ENCODE data around the gene EVC.

DNA sequence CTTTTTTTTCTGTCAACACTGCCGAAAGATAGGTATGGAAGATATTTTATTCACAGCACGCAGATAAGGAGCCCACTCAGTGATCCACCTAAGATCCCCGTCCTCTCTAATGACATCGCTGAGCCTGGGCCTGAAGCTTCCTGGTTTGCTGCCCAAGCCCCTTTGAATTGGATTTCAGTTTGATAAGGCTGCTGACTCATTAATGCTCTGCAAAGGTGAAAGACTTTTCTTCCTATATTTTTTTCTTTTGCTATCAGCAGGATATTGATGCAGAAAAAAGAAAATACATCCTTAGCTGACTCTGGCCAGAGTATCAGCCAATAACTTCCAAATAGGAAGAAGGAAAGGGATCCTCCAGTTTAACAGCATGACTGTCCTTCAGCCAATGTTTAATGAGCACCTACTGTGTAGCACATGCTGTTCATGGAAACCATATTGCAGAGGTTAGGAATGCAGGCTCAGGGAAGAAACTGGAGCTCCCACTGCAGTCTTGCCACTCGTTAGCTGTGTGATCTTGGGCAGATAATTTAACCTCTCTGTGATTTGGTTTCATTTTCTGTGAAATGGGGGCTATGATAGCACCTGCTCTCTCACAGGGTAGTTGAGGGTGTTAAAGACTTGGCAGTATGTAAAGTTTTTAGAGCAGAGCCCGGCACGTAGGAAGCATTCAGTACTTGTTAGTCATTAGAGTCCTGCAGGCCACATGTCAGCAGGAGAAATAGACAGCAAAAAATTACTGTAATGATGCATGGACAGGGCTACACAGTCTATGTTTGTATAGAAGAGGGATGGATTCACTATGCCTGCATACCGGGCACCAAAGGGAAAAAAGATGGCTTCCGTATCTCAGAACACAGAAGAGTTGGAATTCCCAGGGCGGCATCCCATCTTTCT, 39.3 kb downstream of the EVC start:
- TF ChIP-seq, protein P1, sequence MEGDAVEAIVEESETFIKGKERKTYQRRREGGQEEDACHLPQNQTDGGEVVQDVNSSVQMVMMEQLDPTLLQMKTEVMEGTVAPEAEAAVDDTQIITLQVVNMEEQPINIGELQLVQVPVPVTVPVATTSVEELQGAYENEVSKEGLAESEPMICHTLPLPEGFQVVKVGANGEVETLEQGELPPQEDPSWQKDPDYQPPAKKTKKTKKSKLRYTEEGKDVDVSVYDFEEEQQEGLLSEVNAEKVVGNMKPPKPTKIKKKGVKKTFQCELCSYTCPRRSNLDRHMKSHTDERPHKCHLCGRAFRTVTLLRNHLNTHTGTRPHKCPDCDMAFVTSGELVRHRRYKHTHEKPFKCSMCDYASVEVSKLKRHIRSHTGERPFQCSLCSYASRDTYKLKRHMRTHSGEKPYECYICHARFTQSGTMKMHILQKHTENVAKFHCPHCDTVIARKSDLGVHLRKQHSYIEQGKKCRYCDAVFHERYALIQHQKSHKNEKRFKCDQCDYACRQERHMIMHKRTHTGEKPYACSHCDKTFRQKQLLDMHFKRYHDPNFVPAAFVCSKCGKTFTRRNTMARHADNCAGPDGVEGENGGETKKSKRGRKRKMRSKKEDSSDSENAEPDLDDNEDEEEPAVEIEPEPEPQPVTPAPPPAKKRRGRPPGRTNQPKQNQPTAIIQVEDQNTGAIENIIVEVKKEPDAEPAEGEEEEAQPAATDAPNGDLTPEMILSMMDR (conservative IDR thresholded peaks at IDR 0.05 in 1 of 2, IDR thresholded peaks at IDR 0.05 in 1 of 2; ENCODE audit: low read depth in 1 of 2, low read length in 2 of 2), result no peak
- TF ChIP-seq EZH2 (IDR thresholded peaks at IDR 0.05; ENCODE audit: low read length, missing control alignments), result no peak

Measured in fibroblast of lung (primary cell).